Endothelial cell of umbilical vein (primary cell): ENCODE data around the gene ZDHHC14. TPM values are rescaled to one million over a fixed set of nuclear protein-coding genes. Genes with fewer than 3 reads are reported as not detected.

Experiments used
- BruUV-seq: library from RNA; stranded (reverse); fragments of 400-500 nt; replicated peaks from 2 replicates; lab custom pipeline; 2021; lab: Mats Ljungman, UMichigan
- CTCF ChIA-PET: fragments of 300-600, 350-600 bp; sonication (Branson Sonifier 250); formaldehyde crosslinking; loops from one replicate; lab custom pipeline; 2021; ENCODE audit warnings: antibody characterized with exemption, inconsistent platforms; lab: Charles Lee
- POLR2A ChIA-PET: fragments of 300-600, 350-600 bp; sonication (Branson Sonifier 250); formaldehyde crosslinking; loops from one replicate; lab custom pipeline; 2021; ENCODE audit warnings: antibody characterized with exemption, inconsistent platforms; lab: Charles Lee
- DNase-seq: peaks from one replicate; pipeline ENCODE4 v3.0.0-alpha.2; 2011; ENCODE audit warnings: low read depth, low spot score
- FAIRE-seq: peaks from 2 replicates; lab custom pipeline; 2011; peaks lifted over from hg19 to GRCh38; lab: Jason Lieb, UNC
- H2AFZ ChIP-seq: 2 replicates; pipeline ENCODE4 v1.6.0; 2012; ENCODE audit warnings: low read depth, low read length, control low read depth, inconsistent platforms
- H3K27ac ChIP-seq: 2 replicates; pipeline ENCODE4 v1.5.1; 2011; ENCODE audit warnings: low read depth, mild to moderate bottlenecking, control low read depth, low read length, moderate library complexity; ENCODE audit not compliant: insufficient read depth
- H3K27me3 ChIP-seq, 2 experiments: 2 replicates each; pipeline versions ENCODE4 v1.6.0 to v1.6.1; 2011; ENCODE audit warnings: low read length in 2 of 2, mixed read lengths in 1 of 2; ENCODE audit not compliant: control insufficient read depth in 2 of 2, insufficient read depth in 2 of 2
- H3K36me3 ChIP-seq, 2 experiments: 2 replicates in 1 of 2; 3 replicates in 1 of 2; pipeline ENCODE4 v1.5.1; 2011; ENCODE audit warnings: low read length in 2 of 2, mild to moderate bottlenecking in 1 of 2, moderate library complexity in 1 of 2; ENCODE audit not compliant: control insufficient read depth in 2 of 2, insufficient read depth in 2 of 2; ENCODE audit errors: extremely low read depth in 1 of 2
- H3K4me1 ChIP-seq: 3 replicates; pipeline ENCODE4 v1.5.1; 2011; ENCODE audit warnings: mild to moderate bottlenecking, low read length; ENCODE audit not compliant: control insufficient read depth, insufficient read depth; ENCODE audit errors: extremely low read depth
- H3K4me2 ChIP-seq: 2 replicates; pipeline ENCODE4 v1.6.1; 2011; ENCODE audit warnings: low read length, control low read depth, mixed read lengths; ENCODE audit not compliant: insufficient read depth
- H3K4me3 ChIP-seq, 3 experiments: fragments of 200-600 bp in 1 of 3; sonication (generic), shearing (Covaris generic) in 1 of 3; replicated peaks in 1 of 3; 2 replicates each; pipeline ENCODE4 v1.5.1; 2011 to 2016; ENCODE audit warnings: control low read depth in 3 of 3, low read length in 3 of 3, mild to moderate bottlenecking in 2 of 3, inconsistent platforms in 1 of 3, low read depth in 1 of 3, moderate library complexity in 1 of 3; ENCODE audit not compliant: insufficient read depth in 1 of 3
- H3K79me2 ChIP-seq: 2 replicates; pipeline ENCODE4 v1.6.0; 2012; ENCODE audit warnings: low read length, inconsistent platforms; ENCODE audit not compliant: control insufficient read depth, insufficient read depth
- H3K9ac ChIP-seq: replicated peaks from 2 replicates; pipeline ENCODE3; 2011; ENCODE audit warnings: low read length, control low read depth; ENCODE audit not compliant: insufficient read depth; ENCODE audit errors: extremely low read depth
- H3K9me1 ChIP-seq: replicated peaks from 3 replicates; pipeline ENCODE4 v1.6.0; 2011; ENCODE audit warnings: mild to moderate bottlenecking, low read length; ENCODE audit not compliant: control insufficient read depth, insufficient read depth; ENCODE audit errors: extremely low read depth
- H3K9me3 ChIP-seq: replicated peaks from 2 replicates; pipeline ENCODE4 v1.5.1; 2012; ENCODE audit warnings: low read length, inconsistent platforms; ENCODE audit not compliant: control insufficient read depth, insufficient read depth
- H4K20me1 ChIP-seq: replicated peaks from 2 replicates; pipeline ENCODE3; 2011; ENCODE audit warnings: mild to moderate bottlenecking, low read length; ENCODE audit not compliant: control insufficient read depth, insufficient read depth; ENCODE audit errors: extremely low read depth
- CTCF ChIP-seq, 2 donors: IDR thresholded peaks; 1 replicate in 1 of 2; 2 replicates in 1 of 2; pipeline ENCODE4 v1.5.1; 2011; ENCODE audit warnings: low read length in 2 of 2, mild to moderate bottlenecking in 2 of 2, moderate library complexity in 2 of 2, control low read depth in 1 of 2, inconsistent platforms in 1 of 2, low read depth in 1 of 2; ENCODE audit not compliant: insufficient read depth in 1 of 2; ENCODE audit errors: extremely low read depth in 1 of 2
- EZH2 ChIP-seq: IDR thresholded peaks from 2 replicates; pipeline ENCODE4 v1.6.1; 2012; ENCODE audit warnings: borderline replicate concordance, low read depth, mild to moderate bottlenecking, moderate library complexity, low read length, inconsistent platforms; ENCODE audit not compliant: severe bottlenecking
- FOS ChIP-seq: IDR thresholded peaks from 2 replicates; pipeline ENCODE4 v1.6.1; 2011; ENCODE audit warnings: mild to moderate bottlenecking, low read length, moderate library complexity, borderline replicate concordance; ENCODE audit not compliant: insufficient read depth
- GATA2 ChIP-seq: IDR thresholded peaks from 2 replicates; pipeline ENCODE4 v1.7.0; 2011; ENCODE audit warnings: low read depth, mild to moderate bottlenecking, moderate library complexity, mixed read lengths, low read length; ENCODE audit not compliant: insufficient read length, insufficient read depth
- JUN ChIP-seq: IDR thresholded peaks from 2 replicates; pipeline ENCODE4 v1.6.1; 2011; ENCODE audit warnings: borderline replicate concordance, low read depth; ENCODE audit not compliant: insufficient read length, insufficient read depth
- MAX ChIP-seq: IDR thresholded peaks from 2 replicates; pipeline ENCODE4 v1.6.1; 2011; ENCODE audit not compliant: insufficient read depth, insufficient read length
- MYC ChIP-seq: IDR thresholded peaks from one replicate; pipeline ENCODE4 v1.6.1; 2011; ENCODE audit warnings: mild to moderate bottlenecking, low read depth, low read length
- POLR2A ChIP-seq: IDR thresholded peaks from 2 replicates; pipeline ENCODE4 v1.6.1; 2012; ENCODE audit warnings: low read depth, mild to moderate bottlenecking, control low read depth, low read length
- POLR2AphosphoS5 ChIP-seq: IDR thresholded peaks from 2 replicates; pipeline ENCODE4 v1.6.1; 2012; ENCODE audit warnings: low read depth, mild to moderate bottlenecking, control low read depth, low read length, moderate library complexity; ENCODE audit not compliant: insufficient read depth
- dilution Hi-C: fragments of 300-500 bp; cut with MboI; formaldehyde crosslinking; loops from one replicate; pipeline ENCODE4 v1.15.0; 2019; ENCODE audit warnings: low sequenced_read_pairs; ENCODE audit not compliant: extremely low pct_ligation_motif_present
- intact Hi-C: fragments of 100-400 bp; cut with micrococcal nuclease; formaldehyde crosslinking; loops from one replicate; pipeline ENCODE4 v1.10.0; 2022
- polyA plus RNA-seq, 4 experiments: library from polyadenylated mRNA; depleted of rRNA in 3 of 4; stranded (reverse) in 3 of 4; unstranded in 1 of 4; fragments of >200 nt; gene quantifications; 2 replicates each; pipeline versions ENCODE4 v1.2.1 to v1.2.3, GENCODE V29; 2011 to 2012; ENCODE audit warnings: missing spikeins in 1 of 4
- total RNA-seq: library from RNA; stranded (reverse); gene quantifications from 2 replicates; pipeline ENCODE4 v1.2.3, GENCODE V29; 2021

The ZDHHC14 gene
- total and polyA plus RNA-seq, 2 donors (not counting 3 experiments of a cell fraction or from before 2014, with no cell fraction given): 23.0 to 25.6 TPM

- TSS peak; percentile 78 for BruUV-seq
- Histone ChIP-seq H4K20me1 (no peaks in the 10 kb centered on the region), H3K4me3 (no peak overlapping the region), H3K27me3 (no peaks in the 10 kb centered on the region), H3K27ac (peak overlapping the region; percentile 88), H3K4me1 (peaks cover 29% of the 10 kb centered on the region), H3K4me2 (no peak overlapping the region), H3K79me2 (no peaks in the 10 kb centered on the region), H3K9ac (peak overlapping the region; percentile 37), H3K9me3 (no peaks in the 10 kb centered on the region), H2AFZ (no peak overlapping the region), H3K36me3 (no peaks in the 10 kb centered on the region), H3K9me1 (no peaks in the 10 kb centered on the region)
- FAIRE-seq (peak; percentile 100), DNase-seq (peak; percentile 99)
- ChIA-PET POLR2A (no interaction called here), CTCF (interaction anchor here (0.7 to 1.2 kb wide), 5 partner anchors 11 to 187 kb away, joined by 3 to 4 read pairs (median 3); no protein-coding TSS in a partner anchor)
- intact Hi-C loops (loop anchor here (1.0 to 5.0 kb wide), 10 partner anchors 14 to 247 kb away; partner anchors contain the start of gene ZDHHC14), dilution Hi-C loops (no loop called here)
- TF ChIP-seq MYC (peak; percentile 88), POLR2A (peak; percentile 86), GATA2 (peak; percentile 99), EZH2 (no peak), JUN (peak; percentile 99), FOS (peak; percentile 99), MAX (peak; percentile 78), CTCF (IDR thresholded peaks at IDR 0.05; ENCODE audit: extremely low read depth in 1 of 2, insufficient read depth in 1 of 2, low read depth in 1 of 2, low read length in 2 of 2) (no peak), POLR2AphosphoS5 (peak; percentile 99)
Measured at GRCh38 chr6:157514659-157515496, 133.9 kb downstream of the ZDHHC14 start.
